HG02852 (cell line): ENCODE data around the gene GLRX.

ENCODE experiments used
- ATAC-seq: cut with Tn5 transposase; IDR thresholded peaks from one replicate; pipeline ENCODE4 v1.9.1; 2021; ENCODE audit warnings: mild to moderate bottlenecking, moderate library complexity; ENCODE audit not compliant: unreplicated experiment

GLRX gene

GRCh38 chr5:95784514-95785302 is 37.8 kb downstream of the GLRX start:
- no peak for ATAC-seq

- ATAC-seq = no peak
Measured at GRCh38 chr5:95783661-95784060, 38.9 kb downstream of the GLRX start.

- no peak for ATAC-seq
Measured at GRCh38 chr5:95782181-95782580, 40.3 kb downstream of the GLRX start.

GRCh38 chr5:95781101-95781583 is 41.4 kb downstream of the GLRX start:
- ATAC-seq = peak; percentile 96

- ATAC-seq = no peak
Measured at GRCh38 chr5:95780597-95780996, 41.9 kb downstream of the GLRX start.

GRCh38 chr5:95779611-95780010 is 42.9 kb downstream of the GLRX start:
- ATAC-seq = no peak

GRCh38 chr5:95778713-95779436 is 43.7 kb downstream of the GLRX start:
- ATAC-seq = no peak

- ATAC-seq = no peak
Measured at GRCh38 chr5:95777441-95777840, 45.1 kb downstream of the GLRX start.

- ATAC-seq = no peak
Measured at GRCh38 chr5:95773335-95774059, 49.0 kb downstream of the GLRX start.

GRCh38 chr5:95771892-95772291 is 50.6 kb downstream of the GLRX start:
- no peak for ATAC-seq

GRCh38 chr5:95770830-95771708 is 51.5 kb downstream of the GLRX start:
- ATAC-seq = no peak

GRCh38 chr5:95768731-95769130 is 53.8 kb downstream of the GLRX start:
- ATAC-seq = no peak

GRCh38 chr5:95763941-95764340 is 58.6 kb downstream of the GLRX start:
- no peak for ATAC-seq
